ENCODE results near the gene NSUN3.
"Not testable (repeated sequence)": the region's sequence is repeated elsewhere in the genome, so short reads cannot be mapped to it uniquely, and the experiment has no call there.

The NSUN3 gene

DNA sequence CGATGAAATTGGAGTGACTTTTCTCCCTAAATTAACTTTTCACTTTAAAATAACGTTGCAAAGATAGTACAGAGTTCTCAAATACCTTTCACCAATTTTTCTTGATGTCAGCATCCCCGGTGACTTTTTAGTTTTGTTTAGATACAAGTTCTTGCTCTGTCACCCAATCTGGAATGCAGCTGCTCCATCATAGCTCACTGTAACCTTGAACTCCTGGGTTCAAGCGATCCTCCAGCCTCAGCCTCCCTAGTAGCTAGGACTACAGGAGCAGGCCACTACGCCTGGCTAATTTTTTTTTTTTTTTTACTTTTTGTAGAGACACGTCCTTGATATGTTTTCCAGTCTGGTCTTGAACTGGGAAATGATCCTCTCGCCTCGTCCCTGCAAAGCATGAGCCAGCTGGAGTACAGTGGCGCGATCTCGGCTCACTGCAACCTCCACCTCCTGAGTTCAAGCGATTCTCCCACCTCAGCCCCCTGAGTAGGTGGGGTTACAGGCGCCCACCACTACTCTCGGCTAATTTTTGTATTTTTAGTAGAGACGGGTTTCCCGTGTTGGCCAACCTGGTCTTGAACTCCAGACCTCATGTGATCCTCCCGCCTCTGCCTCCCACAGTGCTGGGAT lies 747 bp downstream of the NSUN3 start:
- H3K36me3 Mint-ChIP-seq, result peaks cover 16% of the 10 kb centered on the region
- no peaks in the 10 kb centered on the region for H3K27me3 Mint-ChIP-seq
- peak overlapping the region; percentile 97 for H3K4me3 Mint-ChIP-seq
- H3K4me1 Mint-ChIP-seq (ENCODE audit: low read depth), result peaks cover 57% of the 10 kb centered on the region
- H3K27ac Mint-ChIP-seq, result peak overlapping the region; percentile 99
- H3K9me3 Mint-ChIP-seq (ENCODE audit: low read depth), result peaks cover 5% of the 10 kb centered on the region

DNA sequence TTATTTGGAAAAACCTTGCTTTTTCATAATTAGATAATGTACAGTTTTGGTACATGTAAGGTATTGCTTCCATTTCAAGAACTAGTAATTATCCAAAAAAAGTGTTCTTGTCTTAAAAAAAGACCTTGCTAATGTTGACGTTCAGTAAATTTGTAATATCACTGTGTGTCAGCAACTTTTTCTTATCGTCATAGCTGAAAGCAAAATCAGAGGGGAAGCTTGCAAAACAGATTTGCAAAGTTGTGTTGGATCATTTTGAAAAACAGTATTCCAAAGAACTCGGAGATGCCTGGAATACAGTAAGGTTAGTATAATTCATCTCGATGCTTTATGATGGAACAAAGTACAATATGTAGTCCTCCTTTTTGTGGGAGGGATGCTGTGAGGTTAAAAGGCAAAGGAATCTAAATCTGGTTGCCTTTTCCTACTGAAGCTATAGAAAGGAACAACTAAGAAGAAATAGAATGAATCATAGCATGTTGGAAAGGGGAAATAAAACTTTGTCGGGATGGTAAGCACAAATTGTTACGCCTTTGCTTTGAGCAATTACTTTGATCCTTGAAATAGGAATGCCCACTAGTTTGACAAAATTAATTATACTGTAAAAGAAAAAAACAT lies 1.5 kb downstream of the NSUN3 start:
- peaks cover 64% of the 10 kb centered on the region for H3K4me1 Mint-ChIP-seq (ENCODE audit: low read depth)
- H3K9me3 Mint-ChIP-seq (ENCODE audit: low read depth), result peaks cover 5% of the 10 kb centered on the region
- H3K36me3 Mint-ChIP-seq, result peaks cover 16% of the 10 kb centered on the region
- H3K4me3 Mint-ChIP-seq, result peak overlapping the region; percentile 97
- peak overlapping the region; percentile 99 for H3K27ac Mint-ChIP-seq
- H3K27me3 Mint-ChIP-seq, result no peaks in the 10 kb centered on the region

- H3K27me3 Mint-ChIP-seq, result no peaks in the 10 kb centered on the region
- H3K4me1 Mint-ChIP-seq (ENCODE audit: low read depth), result peaks cover 67% of the 10 kb centered on the region
- H3K27ac Mint-ChIP-seq, result no peak overlapping the region
- peaks cover 14% of the 10 kb centered on the region for H3K36me3 Mint-ChIP-seq
- peaks cover 5% of the 10 kb centered on the region for H3K9me3 Mint-ChIP-seq (ENCODE audit: low read depth)
- H3K4me3 Mint-ChIP-seq, result peak overlapping the region; percentile 46
These were observed 2.3 kb downstream of the NSUN3 start for GRCh38 chr3:94065122-94065521.

- H3K27me3 Mint-ChIP-seq, result no peaks in the 10 kb centered on the region
- peaks cover 66% of the 10 kb centered on the region for H3K4me1 Mint-ChIP-seq (ENCODE audit: low read depth)
- H3K9me3 Mint-ChIP-seq (ENCODE audit: low read depth), result peaks cover 5% of the 10 kb centered on the region
- peaks cover 11% of the 10 kb centered on the region for H3K36me3 Mint-ChIP-seq
- H3K27ac Mint-ChIP-seq, result no peak overlapping the region
- no peak overlapping the region for H3K4me3 Mint-ChIP-seq
These were observed 3.1 kb downstream of the NSUN3 start for GRCh38 chr3:94065819-94066480.

- Mint-ChIP-seq H3K4me1 (ENCODE audit: low read depth) (peaks cover 73% of the 10 kb centered on the region), H3K27me3 (no peaks in the 10 kb centered on the region), H3K27ac (peak overlapping the region; percentile 62), H3K4me3 (peak overlapping the region; percentile 2), H3K36me3 (peaks cover 10% of the 10 kb centered on the region), H3K9me3 (ENCODE audit: low read depth) (peaks cover 5% of the 10 kb centered on the region)
These were observed 3.9 kb downstream of the NSUN3 start for GRCh38 chr3:94066506-94067500.

DNA sequence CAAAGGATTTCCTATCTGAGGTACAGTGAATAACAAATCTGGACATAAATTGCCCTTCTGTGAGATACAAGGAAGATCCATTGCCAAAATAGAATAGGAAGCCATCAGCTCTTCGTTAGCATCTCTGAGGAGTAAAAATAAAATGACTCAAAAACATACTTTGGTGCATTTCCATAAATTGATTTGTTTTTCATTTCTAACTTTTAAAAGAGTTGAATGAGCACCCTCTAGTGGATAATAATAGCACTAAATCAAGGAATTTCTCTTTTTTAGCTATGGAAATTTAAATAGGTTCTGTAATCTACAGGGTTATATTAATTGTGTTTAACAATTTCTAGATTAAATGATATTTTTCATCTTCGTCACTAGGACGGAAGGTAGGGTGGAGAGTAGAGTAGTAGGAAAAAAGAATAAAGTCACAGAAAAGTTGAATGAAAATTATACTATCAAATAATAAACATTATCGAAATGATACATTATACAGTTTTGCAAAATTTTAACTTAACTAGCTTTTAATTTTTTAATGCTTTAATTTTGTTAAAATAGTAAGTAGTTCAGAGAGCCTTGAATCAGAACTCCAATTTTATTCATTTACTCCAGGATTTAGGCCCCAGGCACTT lies 6.4 kb downstream of the NSUN3 start:
- Mint-ChIP-seq H3K27me3 (no peaks in the 10 kb centered on the region), H3K9me3 (ENCODE audit: low read depth) (peaks cover 5% of the 10 kb centered on the region), H3K4me1 (ENCODE audit: low read depth) (peaks cover 78% of the 10 kb centered on the region), H3K27ac (peak overlapping the region; percentile 31), H3K36me3 (peaks cover 15% of the 10 kb centered on the region), H3K4me3 (no peak overlapping the region)

DNA sequence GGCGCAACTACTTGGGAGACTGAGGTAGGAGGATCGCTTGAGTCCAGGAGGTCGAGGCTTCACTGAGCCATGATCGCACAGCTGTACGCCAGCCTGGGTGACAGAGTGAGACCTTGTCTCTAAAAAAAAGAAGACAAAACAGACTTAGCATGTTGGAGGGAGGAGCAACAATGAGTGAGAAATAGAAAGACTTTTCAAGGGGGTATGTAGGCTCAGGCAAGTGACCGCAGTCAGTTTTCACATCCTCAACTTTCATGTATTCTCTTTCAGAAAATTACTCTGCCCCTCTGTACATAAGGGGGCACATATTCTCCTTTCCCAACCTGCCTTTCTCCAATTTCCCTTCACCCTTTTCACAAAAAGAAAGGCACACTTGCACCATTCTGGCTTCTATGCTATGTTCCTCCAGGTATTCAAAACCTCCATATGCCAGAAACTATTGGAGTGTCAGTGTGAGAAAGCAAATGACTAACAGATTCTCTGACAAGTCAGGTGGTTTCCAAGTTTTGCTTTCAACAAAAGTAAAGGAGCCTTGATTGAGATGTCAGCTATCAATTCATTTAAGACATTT lies 7.6 kb downstream of the NSUN3 start:
- Mint-ChIP-seq H3K27ac (no peak overlapping the region), H3K36me3 (peaks cover 15% of the 10 kb centered on the region), H3K9me3 (ENCODE audit: low read depth) (peaks cover 5% of the 10 kb centered on the region), H3K27me3 (no peaks in the 10 kb centered on the region), H3K4me3 (no peak overlapping the region), H3K4me1 (ENCODE audit: low read depth) (peaks cover 75% of the 10 kb centered on the region)

GRCh38 chr3:94071713-94072284 lies 8.9 kb downstream of the NSUN3 start:
- Mint-ChIP-seq H3K9me3 (ENCODE audit: low read depth) (peaks cover 5% of the 10 kb centered on the region), H3K4me3 (no peak overlapping the region), H3K36me3 (peaks cover 25% of the 10 kb centered on the region), H3K27ac (peak overlapping the region; percentile 41), H3K27me3 (no peaks in the 10 kb centered on the region), H3K4me1 (ENCODE audit: low read depth) (peaks cover 63% of the 10 kb centered on the region)

- Mint-ChIP-seq H3K4me3 (no peak overlapping the region), H3K36me3 (peaks cover 21% of the 10 kb centered on the region), H3K4me1 (ENCODE audit: low read depth) (peaks cover 65% of the 10 kb centered on the region), H3K27me3 (no peaks in the 10 kb centered on the region), H3K27ac (no peak overlapping the region), H3K9me3 (ENCODE audit: low read depth) (no peaks in the 10 kb centered on the region)
These were observed 13.2 kb downstream of the NSUN3 start for GRCh38 chr3:94076055-94076454.

DNA sequence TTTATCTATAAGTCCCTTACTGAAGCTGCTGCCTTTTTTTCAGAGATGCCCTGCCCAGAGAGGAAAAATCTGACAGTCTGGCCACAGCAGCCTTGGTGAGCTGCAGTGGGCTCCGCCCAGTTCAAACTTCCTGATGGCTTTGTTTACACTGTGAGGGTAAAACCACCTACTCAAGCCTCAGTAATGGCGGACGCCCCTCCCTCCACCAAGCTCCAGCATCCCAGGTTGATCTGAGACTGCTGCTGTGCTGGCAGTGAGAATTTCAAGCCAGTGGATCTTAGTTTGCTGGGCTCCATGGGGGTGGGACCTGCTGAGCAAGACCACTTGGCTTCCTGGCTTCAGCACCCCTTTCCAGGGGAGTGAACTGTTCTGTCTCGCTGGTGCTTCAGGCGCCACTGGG lies 17.7 kb downstream of the NSUN3 start:
- peaks cover 51% of the 10 kb centered on the region for H3K4me1 Mint-ChIP-seq (ENCODE audit: low read depth)
- H3K27ac Mint-ChIP-seq; H3K9me3 Mint-ChIP-seq (ENCODE audit: low read depth); H3K4me3 Mint-ChIP-seq; H3K27me3 Mint-ChIP-seq: not testable (repeated sequence)
- peaks cover 17% of the 10 kb centered on the region for H3K36me3 Mint-ChIP-seq

DNA sequence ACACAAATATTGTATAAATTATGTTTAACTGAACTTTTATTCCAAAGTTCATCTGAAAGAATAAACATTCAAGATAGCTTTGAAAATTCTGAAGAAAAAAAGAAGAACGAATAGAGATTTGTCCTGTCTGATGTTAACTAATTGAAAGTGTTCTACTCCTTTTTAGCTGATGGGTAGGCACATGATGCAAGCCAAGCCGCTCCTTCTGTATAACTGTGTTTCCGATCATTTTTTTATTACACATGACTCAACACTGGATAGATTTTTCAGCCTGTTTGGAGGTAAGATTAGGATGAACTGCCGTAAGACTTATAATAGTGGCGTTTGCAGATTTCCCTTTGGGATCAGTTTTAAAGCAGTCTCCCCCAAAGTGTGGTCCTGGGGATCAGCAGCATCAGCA lies 19.0 kb downstream of the NSUN3 start:
- Mint-ChIP-seq H3K4me3 (no peak overlapping the region), H3K36me3 (peaks cover 6% of the 10 kb centered on the region), H3K27me3 (no peaks in the 10 kb centered on the region), H3K27ac (no peak overlapping the region), H3K9me3 (ENCODE audit: low read depth) (no peaks in the 10 kb centered on the region), H3K4me1 (ENCODE audit: low read depth) (peaks cover 49% of the 10 kb centered on the region)

- Mint-ChIP-seq H3K4me1 (ENCODE audit: low read depth) (peaks cover 49% of the 10 kb centered on the region), H3K27ac (no peak overlapping the region), H3K27me3 (no peaks in the 10 kb centered on the region), H3K36me3 (peaks cover 5% of the 10 kb centered on the region), H3K9me3 (ENCODE audit: low read depth) (no peaks in the 10 kb centered on the region), H3K4me3 (no peak overlapping the region)
These were observed 19.6 kb downstream of the NSUN3 start for GRCh38 chr3:94082391-94082937.

DNA sequence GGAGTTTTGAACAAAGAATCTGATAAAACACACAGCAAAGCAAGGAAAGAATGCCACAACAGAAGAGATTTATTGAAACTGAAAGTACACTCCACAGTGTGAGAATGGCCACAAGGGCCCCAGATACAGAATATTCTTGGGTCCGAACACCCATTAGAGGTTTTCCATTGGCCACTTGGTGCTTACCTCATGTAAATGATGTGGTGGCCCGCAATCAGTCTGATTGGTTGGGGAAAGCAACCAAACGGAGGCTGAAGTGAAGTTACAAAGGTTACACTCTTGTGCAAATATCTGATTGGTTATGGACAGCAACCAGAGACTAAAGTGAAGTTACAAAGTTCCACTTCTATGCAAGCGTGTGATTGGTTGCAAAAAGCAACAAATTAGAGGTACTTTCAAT lies 20.4 kb downstream of the NSUN3 start:
- no peak overlapping the region for H3K4me3 Mint-ChIP-seq
- peaks cover 8% of the 10 kb centered on the region for H3K36me3 Mint-ChIP-seq
- no peak overlapping the region for H3K27ac Mint-ChIP-seq
- peaks cover 42% of the 10 kb centered on the region for H3K4me1 Mint-ChIP-seq (ENCODE audit: low read depth)
- H3K9me3 Mint-ChIP-seq (ENCODE audit: low read depth), result no peaks in the 10 kb centered on the region
- H3K27me3 Mint-ChIP-seq, result no peaks in the 10 kb centered on the region

GRCh38 chr3:94089126-94089525 lies 26.3 kb downstream of the NSUN3 start:
- peaks cover 3% of the 10 kb centered on the region for H3K4me1 Mint-ChIP-seq (ENCODE audit: low read depth)
- H3K27me3 Mint-ChIP-seq, result no peaks in the 10 kb centered on the region
- H3K27ac Mint-ChIP-seq, result no peak overlapping the region
- peaks cover 17% of the 10 kb centered on the region for H3K36me3 Mint-ChIP-seq
- H3K9me3 Mint-ChIP-seq (ENCODE audit: low read depth), result no peaks in the 10 kb centered on the region
- no peak overlapping the region for H3K4me3 Mint-ChIP-seq
